Measurements from ENCODE around the gene CADM2.

DNA sequence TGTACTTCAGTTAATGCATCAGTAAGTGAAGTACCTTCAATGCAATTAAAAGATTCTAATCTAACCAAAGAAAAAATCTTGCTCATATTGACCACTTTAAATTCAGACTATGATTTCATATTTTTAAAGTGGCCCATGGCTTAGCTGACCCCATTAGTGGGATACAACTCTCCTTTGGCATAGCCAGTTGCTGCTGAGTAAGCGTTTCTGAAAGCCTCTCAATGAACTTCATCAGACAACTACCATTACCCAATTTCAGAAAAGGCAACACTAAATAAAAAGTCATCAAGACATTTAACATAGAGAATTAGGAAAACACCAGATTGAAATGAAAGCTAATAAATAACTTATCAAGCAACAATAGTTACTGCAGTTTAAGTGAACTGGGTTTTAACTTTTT is 27.0 kb downstream of the CADM2 start:
- TF ChIP-seq, protein P1, sequence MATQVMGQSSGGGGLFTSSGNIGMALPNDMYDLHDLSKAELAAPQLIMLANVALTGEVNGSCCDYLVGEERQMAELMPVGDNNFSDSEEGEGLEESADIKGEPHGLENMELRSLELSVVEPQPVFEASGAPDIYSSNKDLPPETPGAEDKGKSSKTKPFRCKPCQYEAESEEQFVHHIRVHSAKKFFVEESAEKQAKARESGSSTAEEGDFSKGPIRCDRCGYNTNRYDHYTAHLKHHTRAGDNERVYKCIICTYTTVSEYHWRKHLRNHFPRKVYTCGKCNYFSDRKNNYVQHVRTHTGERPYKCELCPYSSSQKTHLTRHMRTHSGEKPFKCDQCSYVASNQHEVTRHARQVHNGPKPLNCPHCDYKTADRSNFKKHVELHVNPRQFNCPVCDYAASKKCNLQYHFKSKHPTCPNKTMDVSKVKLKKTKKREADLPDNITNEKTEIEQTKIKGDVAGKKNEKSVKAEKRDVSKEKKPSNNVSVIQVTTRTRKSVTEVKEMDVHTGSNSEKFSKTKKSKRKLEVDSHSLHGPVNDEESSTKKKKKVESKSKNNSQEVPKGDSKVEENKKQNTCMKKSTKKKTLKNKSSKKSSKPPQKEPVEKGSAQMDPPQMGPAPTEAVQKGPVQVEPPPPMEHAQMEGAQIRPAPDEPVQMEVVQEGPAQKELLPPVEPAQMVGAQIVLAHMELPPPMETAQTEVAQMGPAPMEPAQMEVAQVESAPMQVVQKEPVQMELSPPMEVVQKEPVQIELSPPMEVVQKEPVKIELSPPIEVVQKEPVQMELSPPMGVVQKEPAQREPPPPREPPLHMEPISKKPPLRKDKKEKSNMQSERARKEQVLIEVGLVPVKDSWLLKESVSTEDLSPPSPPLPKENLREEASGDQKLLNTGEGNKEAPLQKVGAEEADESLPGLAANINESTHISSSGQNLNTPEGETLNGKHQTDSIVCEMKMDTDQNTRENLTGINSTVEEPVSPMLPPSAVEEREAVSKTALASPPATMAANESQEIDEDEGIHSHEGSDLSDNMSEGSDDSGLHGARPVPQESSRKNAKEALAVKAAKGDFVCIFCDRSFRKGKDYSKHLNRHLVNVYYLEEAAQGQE (IDR thresholded peaks at IDR 0.05; ENCODE audit: borderline replicate concordance): no peak
- no peak for TF ChIP-seq EZH2 (IDR thresholded peaks at IDR 0.05; ENCODE audit: borderline replicate concordance, insufficient read depth, low read length, poor library complexity, severe bottlenecking)

Data from neural cell (in vitro differentiated cells).